Osteoblast (primary cell): Measurements from ENCODE around the gene SPAG6. TPM values are rescaled to one million over a fixed set of nuclear protein-coding genes. Genes with fewer than 3 reads are reported as not detected.

Experiments used
- DNase-seq: peaks from one replicate; pipeline ENCODE4 v3.0.0; 2011; ENCODE audit warnings: low spot score, mixed read lengths; ENCODE audit not compliant: insufficient read length; ENCODE audit errors: missing footprints
- H2AFZ ChIP-seq: 2 replicates; pipeline ENCODE4 v1.6.0; 2011; ENCODE audit warnings: mild to moderate bottlenecking, low read length
- H3K27ac ChIP-seq: 2 replicates; pipeline ENCODE4 v1.5.1; 2011; ENCODE audit warnings: mild to moderate bottlenecking, low read depth, low read length, moderate library complexity
- H3K27me3 ChIP-seq: 2 replicates; pipeline ENCODE4 v1.6.0; 2012; ENCODE audit warnings: mild to moderate bottlenecking, control low read depth, inconsistent platforms, low read length, moderate library complexity; ENCODE audit not compliant: insufficient read depth
- H3K36me3 ChIP-seq: 2 replicates; pipeline ENCODE4 v1.5.1; 2011; ENCODE audit warnings: mild to moderate bottlenecking, low read length, control low read depth, moderate library complexity; ENCODE audit not compliant: insufficient read depth
- H3K4me1 ChIP-seq: 2 replicates; pipeline ENCODE4 v1.5.1; 2011; ENCODE audit warnings: mild to moderate bottlenecking, low read length, control low read depth, moderate library complexity; ENCODE audit not compliant: insufficient read depth
- H3K4me2 ChIP-seq: 2 replicates; pipeline ENCODE4 v1.6.0; 2011; ENCODE audit warnings: mild to moderate bottlenecking, low read length; ENCODE audit not compliant: insufficient read depth
- H3K4me3 ChIP-seq: fragments of 200-600 bp; sonication (generic); 3 replicates; pipeline ENCODE4 v1.5.1; 2012; ENCODE audit warnings: mild to moderate bottlenecking, low read length, inconsistent platforms; ENCODE audit not compliant: insufficient read depth
- H3K79me2 ChIP-seq: 2 replicates; pipeline ENCODE4 v1.6.0; 2012; ENCODE audit warnings: mild to moderate bottlenecking, low read length, control low read depth, inconsistent platforms; ENCODE audit not compliant: insufficient read depth
- H3K9me3 ChIP-seq: 2 replicates; pipeline ENCODE4 v1.5.1; 2011; ENCODE audit warnings: low read depth, low read length, control low read depth
- H4K20me1 ChIP-seq: 2 replicates; pipeline ENCODE4 v1.6.0; 2012; ENCODE audit warnings: mild to moderate bottlenecking, low read length, control low read depth; ENCODE audit not compliant: insufficient read depth
- CTCF ChIP-seq: IDR thresholded peaks from 2 replicates; pipeline ENCODE4 v1.5.1; 2011; ENCODE audit warnings: mild to moderate bottlenecking, low read depth, low read length, moderate library complexity; ENCODE audit errors: extremely low read depth
- total RNA-seq: library from RNA; depleted of rRNA; stranded (reverse); fragments of >200 nt; gene quantifications from 2 replicates; pipeline ENCODE4 v1.2.3, GENCODE V29; 2012

SPAG6 gene
- total RNA-seq, 1 donor, result not detected

GRCh38 chr10:22455068-22455857 is 110.0 kb downstream of the SPAG6 start:
- TF ChIP-seq CTCF, result no peak
- H3K79me2 ChIP-seq, result no peaks in the 10 kb centered on the region
- no peaks in the 10 kb centered on the region for H4K20me1 ChIP-seq
- no peaks in the 10 kb centered on the region for H3K4me1 ChIP-seq
- no peak overlapping the region for H2AFZ ChIP-seq
- H3K9me3 ChIP-seq, result no peaks in the 10 kb centered on the region
- no peak for DNase-seq
- no peaks in the 10 kb centered on the region for H3K27me3 ChIP-seq
- no peaks in the 10 kb centered on the region for H3K36me3 ChIP-seq
- no peak overlapping the region for H3K27ac ChIP-seq
- H3K4me3 ChIP-seq, result no peak overlapping the region
- H3K4me2 ChIP-seq, result no peak overlapping the region

GRCh38 chr10:22456486-22456885 is 111.2 kb downstream of the SPAG6 start:
- H3K4me2 ChIP-seq, result no peak overlapping the region
- no peak overlapping the region for H3K27ac ChIP-seq
- no peak overlapping the region for H2AFZ ChIP-seq
- no peaks in the 10 kb centered on the region for H3K4me1 ChIP-seq
- no peaks in the 10 kb centered on the region for H3K79me2 ChIP-seq
- H3K4me3 ChIP-seq, result no peak overlapping the region
- H4K20me1 ChIP-seq, result no peaks in the 10 kb centered on the region
- no peaks in the 10 kb centered on the region for H3K36me3 ChIP-seq
- H3K9me3 ChIP-seq, result no peaks in the 10 kb centered on the region
- no peak for DNase-seq
- no peaks in the 10 kb centered on the region for H3K27me3 ChIP-seq
- TF ChIP-seq CTCF, result no peak

GRCh38 chr10:22458272-22459038 is 113.2 kb downstream of the SPAG6 start:
- no peak for TF ChIP-seq CTCF
- DNase-seq, result no peak
- Histone ChIP-seq H3K4me3 (no peak overlapping the region), H4K20me1 (no peaks in the 10 kb centered on the region), H3K36me3 (no peaks in the 10 kb centered on the region), H3K27ac (no peak overlapping the region), H3K4me1 (no peaks in the 10 kb centered on the region), H3K27me3 (no peaks in the 10 kb centered on the region), H3K9me3 (no peaks in the 10 kb centered on the region), H3K4me2 (no peak overlapping the region), H2AFZ (no peak overlapping the region), H3K79me2 (no peaks in the 10 kb centered on the region)

GRCh38 chr10:22459496-22459895 is 114.2 kb downstream of the SPAG6 start:
- Histone ChIP-seq H3K4me1 (peaks cover 7% of the 10 kb centered on the region), H3K9me3 (no peaks in the 10 kb centered on the region), H4K20me1 (no peaks in the 10 kb centered on the region), H3K4me3 (no peak overlapping the region), H2AFZ (no peak overlapping the region), H3K79me2 (no peaks in the 10 kb centered on the region), H3K27ac (no peak overlapping the region), H3K36me3 (no peaks in the 10 kb centered on the region), H3K4me2 (no peak overlapping the region), H3K27me3 (no peaks in the 10 kb centered on the region)
- no peak for TF ChIP-seq CTCF
- DNase-seq, result no peak
